ENCODE measurements around the gene MRGPRD.
A peak's percentile ranks its signal among the peaks of the same experiment; 100 is the strongest.

DNA sequence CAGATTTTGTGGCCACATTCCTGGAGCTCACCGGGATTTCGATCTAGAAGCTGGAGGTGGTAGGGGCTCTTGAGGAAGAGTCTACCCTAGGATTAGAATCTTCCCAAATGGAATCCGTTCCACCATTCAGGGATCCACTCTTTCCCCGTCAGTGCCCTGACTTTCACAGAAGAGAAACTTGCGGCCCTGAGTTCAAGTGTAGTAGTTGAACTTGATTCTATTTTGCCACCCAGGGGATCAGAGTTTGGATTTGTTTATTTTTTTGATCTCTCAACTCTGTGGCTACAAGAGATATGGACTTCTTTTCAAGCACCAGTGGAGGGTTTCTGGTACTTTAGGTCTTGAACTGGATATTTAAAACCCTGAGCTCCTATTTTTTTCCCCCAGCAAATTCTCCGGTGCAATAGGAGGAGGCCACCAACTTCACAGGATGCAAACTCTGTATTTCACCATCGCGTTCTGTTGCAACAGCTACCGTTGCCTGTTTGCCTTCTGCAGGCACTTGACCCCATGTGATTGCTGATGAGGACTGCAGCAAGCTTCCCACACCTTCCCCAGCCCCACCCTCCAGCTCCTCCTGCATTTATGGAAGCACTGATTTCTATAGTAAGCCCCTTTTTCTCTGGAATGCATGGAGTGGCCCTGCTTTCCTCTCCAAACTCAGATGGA lies 47.1 kb upstream of the MRGPRD start:
- TF ChIP-seq RXRA (IDR thresholded peaks at IDR 0.05) (peak; percentile 60 to 74), GABPA (IDR thresholded peaks at IDR 0.05 in 1 of 2, conservative IDR thresholded peaks at IDR 0.05 in 1 of 2) (no peak), FOXA2 (IDR thresholded peaks at IDR 0.05) (no peak), YY1 (IDR thresholded peaks at IDR 0.05) (no peak)
- TF ChIP-seq, protein P1, sequence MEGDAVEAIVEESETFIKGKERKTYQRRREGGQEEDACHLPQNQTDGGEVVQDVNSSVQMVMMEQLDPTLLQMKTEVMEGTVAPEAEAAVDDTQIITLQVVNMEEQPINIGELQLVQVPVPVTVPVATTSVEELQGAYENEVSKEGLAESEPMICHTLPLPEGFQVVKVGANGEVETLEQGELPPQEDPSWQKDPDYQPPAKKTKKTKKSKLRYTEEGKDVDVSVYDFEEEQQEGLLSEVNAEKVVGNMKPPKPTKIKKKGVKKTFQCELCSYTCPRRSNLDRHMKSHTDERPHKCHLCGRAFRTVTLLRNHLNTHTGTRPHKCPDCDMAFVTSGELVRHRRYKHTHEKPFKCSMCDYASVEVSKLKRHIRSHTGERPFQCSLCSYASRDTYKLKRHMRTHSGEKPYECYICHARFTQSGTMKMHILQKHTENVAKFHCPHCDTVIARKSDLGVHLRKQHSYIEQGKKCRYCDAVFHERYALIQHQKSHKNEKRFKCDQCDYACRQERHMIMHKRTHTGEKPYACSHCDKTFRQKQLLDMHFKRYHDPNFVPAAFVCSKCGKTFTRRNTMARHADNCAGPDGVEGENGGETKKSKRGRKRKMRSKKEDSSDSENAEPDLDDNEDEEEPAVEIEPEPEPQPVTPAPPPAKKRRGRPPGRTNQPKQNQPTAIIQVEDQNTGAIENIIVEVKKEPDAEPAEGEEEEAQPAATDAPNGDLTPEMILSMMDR (IDR thresholded peaks at IDR 0.05; ENCODE audit: low read depth, low read length, missing input control), result no peak
- TF ChIP-seq, protein P2, sequence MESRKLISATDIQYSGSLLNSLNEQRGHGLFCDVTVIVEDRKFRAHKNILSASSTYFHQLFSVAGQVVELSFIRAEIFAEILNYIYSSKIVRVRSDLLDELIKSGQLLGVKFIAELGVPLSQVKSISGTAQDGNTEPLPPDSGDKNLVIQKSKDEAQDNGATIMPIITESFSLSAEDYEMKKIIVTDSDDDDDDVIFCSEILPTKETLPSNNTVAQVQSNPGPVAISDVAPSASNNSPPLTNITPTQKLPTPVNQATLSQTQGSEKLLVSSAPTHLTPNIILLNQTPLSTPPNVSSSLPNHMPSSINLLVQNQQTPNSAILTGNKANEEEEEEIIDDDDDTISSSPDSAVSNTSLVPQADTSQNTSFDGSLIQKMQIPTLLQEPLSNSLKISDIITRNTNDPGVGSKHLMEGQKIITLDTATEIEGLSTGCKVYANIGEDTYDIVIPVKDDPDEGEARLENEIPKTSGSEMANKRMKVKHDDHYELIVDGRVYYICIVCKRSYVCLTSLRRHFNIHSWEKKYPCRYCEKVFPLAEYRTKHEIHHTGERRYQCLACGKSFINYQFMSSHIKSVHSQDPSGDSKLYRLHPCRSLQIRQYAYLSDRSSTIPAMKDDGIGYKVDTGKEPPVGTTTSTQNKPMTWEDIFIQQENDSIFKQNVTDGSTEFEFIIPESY (IDR thresholded peaks at IDR 0.05), result no peak
